M059J (cell line): ENCODE measurements around the gene BLOC1S1. TPM values are rescaled to one million over a fixed set of nuclear protein-coding genes. Genes with fewer than 3 reads are reported as not detected.

Source experiments
- DNase-seq: peaks from one replicate; pipeline ENCODE4 v3.0.0-alpha.2; 2012; ENCODE audit warnings: low read depth
- total RNA-seq: library from RNA; depleted of rRNA; stranded (reverse); fragments of >200 nt; shearing (Covaris generic); gene quantifications from 2 replicates; pipeline ENCODE4 v1.2.3, GENCODE V29; 2014

BLOC1S1 gene
- total RNA-seq, 1 experiment from 2014 or later: 115 TPM

DNA sequence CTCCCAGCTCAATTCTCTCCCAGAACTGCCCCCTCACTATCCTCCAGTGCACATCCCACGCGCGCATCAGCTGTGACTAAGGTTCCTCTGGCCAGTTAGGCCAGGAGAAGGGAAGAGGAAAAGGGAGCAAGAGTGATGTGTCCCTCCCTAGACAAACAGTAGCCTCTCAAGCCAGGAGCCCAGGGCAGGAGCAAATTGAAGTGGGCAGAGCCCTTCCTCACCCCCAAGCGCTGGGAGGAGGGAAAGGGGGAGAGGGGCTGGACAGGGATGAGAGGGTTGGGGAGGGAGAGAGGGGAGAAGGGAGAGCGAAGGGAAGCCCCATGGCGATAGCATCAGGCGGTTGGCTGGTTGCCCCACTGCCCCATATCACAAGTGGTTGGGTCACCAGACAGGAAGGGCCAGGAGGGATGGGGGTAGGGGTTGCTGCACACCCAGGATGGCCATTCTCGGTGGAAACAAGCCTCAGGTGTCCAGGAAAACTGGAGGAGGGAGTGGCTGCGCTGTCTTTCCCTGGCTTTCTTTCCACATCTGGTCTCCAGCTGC, 11.9 kb downstream of the BLOC1S1 start:
- peak; percentile 67 for DNase-seq

DNA sequence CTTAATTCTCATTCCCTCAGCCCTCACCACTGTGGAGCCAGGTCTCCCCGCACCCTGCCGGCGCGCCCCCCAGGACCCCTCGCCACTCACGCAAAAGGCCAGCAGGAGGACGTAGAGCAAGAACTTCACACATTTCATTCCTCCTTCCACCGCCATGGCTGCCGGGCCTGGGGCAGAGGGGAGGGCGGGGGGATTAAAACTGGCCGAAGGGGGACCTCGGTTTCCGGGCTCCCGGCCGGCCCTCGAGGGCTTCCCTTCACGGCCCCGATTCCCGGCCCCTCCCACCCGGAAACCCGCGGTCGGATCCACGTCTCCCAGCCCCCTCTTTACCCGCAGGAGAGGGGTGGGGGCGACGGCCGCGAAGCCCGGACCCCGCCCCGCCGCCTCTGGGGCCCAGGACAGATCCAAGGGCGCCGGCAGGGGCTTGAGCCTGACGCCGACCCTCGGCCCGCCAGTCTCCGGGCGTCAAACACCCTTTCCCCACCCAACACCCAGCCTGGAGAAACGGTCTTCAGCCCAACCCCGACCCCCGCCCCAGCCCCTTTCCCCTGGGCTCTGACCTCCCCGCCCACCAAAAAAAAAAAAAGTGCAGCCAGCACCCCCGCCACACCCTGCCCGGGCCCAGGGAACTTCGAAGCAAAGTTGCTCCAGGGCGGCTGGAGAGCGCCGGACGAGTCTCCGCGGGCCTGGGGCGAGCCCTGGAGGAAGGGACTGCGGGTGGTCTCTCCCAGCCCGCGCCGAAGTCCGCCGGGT, 12.5 kb downstream of the BLOC1S1 start:
- peak; percentile 68 for DNase-seq

DNA sequence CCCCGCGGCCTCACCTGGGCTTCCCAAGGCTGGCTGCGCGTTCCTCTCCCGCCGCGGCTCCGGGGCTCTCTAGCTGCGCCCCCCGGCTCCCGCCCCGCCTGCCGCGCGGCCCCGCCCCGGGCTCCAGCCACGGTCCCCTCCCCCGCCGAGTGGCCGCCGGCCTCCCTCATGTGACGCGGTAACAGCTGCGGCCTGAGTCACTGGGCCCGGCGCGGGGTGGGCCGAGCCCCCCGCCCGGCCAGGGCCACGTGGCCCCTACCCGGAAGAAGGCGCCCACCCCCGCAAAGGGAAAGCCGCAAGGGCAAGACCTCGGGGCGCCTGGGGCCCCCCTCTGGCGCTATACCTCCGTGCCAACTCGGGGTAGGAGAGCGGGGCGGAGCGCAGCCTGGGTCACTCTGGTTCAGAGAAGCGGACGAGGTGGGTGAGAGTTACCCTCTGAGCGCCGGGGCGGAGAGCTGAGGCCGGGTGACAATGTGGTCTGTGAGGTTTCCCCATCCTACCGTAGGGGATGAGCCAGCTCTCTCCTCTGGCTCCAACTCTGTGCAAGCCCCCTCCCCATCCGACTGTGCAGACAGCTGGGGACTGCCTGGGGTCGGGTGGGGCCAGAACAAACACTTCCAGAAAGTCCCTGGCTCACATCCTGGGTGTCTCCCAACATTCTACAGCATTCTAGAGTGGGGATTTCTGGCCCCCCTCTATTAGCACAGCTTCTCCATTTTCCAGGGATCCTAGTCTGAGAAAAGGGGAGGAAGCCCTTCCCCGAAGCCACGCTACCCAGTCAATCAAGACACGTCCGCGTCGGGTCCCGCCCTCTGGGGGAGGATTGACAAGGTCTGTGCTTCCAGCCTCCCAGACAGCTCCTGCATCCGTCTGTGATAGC, 13.3 kb downstream of the BLOC1S1 start, which contains the start of gene CD63:
Gene CD63 (minus strand): TSS at position 71 of the 880 bp plus-strand sequence. CDS start 668 bp downstream, outside the sequence.
- peak; percentile 95 for DNase-seq

- DNase-seq: peak; percentile 70
Observed at GRCh38 chr12:55729819-55730818, 14.3 kb downstream of the BLOC1S1 start.

DNA sequence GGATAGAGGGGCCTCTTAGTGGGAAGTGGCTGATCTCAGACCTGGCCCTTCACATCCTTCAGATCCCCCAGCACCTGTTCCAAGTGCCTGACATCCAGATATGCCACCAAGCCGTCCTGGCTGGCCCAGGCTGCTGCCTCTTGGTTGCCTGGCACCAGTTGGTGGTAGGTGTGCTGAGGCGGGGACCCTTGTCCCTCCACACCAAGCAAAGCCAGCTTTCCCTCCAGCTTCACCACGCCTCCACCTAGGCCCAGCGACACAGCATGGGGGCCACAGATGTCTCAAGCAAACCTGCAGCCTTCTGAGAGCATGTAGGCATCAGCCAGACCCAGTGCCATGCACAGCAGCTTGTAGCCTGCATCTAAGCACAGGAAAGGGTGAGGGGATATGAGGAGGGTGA, 16.4 kb downstream of the BLOC1S1 start:
- DNase-seq: no peak

DNA sequence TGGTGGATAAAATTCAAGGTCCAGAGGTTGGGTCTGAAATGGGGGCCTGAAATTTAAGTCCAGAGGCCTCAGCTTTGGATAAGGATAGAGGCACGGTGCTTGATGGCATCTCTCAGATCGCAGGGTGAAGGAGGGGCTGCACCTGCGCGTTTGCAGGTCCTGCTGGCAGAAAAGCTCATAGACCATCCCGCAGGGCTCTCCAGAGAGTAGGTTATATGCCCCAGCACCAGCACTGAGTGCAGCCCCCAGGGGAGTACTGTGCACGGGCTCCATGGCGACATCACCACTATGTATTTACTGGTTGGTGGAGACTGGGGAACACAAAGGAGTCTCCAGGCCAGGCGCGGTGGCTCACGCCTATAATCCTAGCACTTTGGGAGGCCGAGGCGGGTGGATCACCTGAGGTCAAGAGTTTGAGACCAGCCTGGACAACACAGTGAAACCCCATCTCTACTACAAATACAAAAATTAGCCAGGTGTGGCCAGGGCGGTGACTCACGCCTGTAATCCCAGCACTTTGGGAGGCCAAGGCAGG, 17.2 kb downstream of the BLOC1S1 start:
- DNase-seq: no peak

DNA sequence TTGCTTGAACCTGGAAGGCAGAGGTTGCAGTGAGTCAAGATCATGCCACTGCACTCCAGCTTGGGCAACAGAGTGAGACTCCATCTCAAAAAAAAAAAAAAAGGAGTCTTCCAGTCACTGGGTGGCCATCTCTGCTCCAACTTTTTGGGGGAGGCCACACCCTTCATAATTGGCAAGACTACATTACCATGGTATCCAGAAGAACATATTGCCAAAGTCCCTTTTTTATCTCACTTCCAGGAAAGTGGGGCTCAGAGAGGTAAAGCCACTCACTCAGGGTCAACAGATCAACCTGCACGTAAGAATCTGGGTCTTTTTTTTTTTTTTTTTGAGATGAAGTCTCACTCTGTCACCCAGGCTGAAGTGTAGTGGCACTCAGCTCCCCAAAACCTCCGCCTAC, 18.0 kb downstream of the BLOC1S1 start:
- DNase-seq: no peak

- DNase-seq: no peak
Observed at GRCh38 chr12:55734595-55734994, 18.7 kb downstream of the BLOC1S1 start.

- DNase-seq: no peak
Observed at GRCh38 chr12:55736076-55736475, 20.2 kb downstream of the BLOC1S1 start.

DNA sequence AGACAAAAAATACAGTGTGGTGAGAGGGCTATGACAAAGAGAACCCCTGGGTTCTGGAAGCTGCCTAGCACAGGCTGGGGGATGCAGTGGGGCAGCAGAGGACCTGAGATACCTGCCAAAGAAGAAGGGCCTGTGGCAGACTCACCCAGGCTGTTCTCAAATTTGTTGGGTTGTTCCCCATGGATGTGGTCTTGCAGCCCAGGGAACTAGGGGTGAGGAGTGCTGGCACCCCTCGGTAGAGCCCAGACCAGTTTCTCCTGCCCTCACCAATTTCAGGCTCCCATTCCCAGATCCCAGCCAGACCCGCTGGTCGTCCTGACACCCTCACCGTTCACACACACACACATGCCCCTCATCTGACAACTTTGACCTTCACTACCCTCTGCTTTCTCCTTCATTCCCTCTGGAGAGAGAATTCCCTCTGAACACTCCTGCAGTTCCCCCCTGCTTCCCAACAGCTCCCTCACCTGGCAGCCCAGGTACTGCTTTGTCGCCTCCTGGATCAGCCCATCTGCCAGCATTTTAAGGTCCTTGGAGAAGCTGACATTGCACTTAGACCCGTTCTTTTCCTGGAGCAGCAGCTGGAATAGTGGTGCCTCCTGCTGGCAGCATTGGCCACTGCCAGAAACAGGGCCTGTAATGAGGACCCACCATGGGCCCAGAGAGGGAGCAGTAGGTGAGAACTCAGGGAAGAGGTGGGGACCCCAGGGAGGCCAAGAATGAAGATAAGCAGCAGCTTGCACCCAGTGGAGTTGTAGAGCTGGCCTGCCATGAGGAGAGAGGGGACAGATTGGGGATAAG, 21.1 kb downstream of the BLOC1S1 start:
- peak; percentile 67 for DNase-seq

DNA sequence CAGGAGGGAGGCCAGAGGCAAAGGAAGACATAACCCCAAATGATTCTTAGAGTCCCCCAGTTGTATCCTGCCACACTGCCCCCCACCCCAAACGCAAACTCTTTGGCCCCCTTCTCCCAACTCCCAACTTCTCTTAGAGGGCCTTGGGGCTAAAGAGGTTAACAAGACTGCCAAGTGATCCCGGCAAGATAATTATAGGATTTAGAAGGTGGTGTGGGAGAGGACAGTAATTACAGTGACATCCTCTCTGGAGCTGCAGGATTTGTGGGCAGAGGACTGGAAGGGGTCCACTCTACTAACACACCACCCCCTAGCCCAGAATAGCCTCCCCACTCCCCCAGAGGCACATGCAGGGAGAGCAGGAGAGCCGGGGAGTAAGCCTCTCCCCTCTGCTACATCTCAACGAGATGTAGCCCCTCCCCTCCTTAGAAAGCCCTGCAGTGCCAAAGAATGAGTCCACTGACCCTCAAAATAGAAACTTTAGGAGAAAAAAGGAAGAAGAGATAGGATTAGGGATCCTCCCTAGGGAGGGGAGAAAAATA, 21.8 kb downstream of the BLOC1S1 start:
- no peak for DNase-seq

GRCh38 chr12:55738123-55739024, 22.5 kb downstream of the BLOC1S1 start:
- peak; percentile 82 for DNase-seq

DNA sequence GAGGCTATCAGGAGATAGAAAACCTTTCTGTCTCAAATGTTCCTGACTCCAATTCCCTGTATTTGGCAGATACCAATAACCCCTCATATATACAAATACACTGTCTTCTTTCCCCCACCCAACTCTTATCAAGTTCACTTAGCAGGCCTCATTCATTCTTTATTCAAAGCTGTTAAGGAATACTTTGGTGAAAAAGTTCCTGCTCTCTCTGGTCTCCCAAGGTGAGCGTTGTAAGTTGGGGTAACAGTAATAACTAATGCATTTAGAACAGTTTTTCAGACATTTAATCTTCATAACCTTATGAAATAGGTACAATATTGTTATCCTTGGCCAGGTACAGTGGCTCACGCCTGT, 23.2 kb downstream of the BLOC1S1 start:
- DNase-seq: no peak

- DNase-seq: no peak
Observed at GRCh38 chr12:55741931-55742680, 26.3 kb downstream of the BLOC1S1 start.

DNA sequence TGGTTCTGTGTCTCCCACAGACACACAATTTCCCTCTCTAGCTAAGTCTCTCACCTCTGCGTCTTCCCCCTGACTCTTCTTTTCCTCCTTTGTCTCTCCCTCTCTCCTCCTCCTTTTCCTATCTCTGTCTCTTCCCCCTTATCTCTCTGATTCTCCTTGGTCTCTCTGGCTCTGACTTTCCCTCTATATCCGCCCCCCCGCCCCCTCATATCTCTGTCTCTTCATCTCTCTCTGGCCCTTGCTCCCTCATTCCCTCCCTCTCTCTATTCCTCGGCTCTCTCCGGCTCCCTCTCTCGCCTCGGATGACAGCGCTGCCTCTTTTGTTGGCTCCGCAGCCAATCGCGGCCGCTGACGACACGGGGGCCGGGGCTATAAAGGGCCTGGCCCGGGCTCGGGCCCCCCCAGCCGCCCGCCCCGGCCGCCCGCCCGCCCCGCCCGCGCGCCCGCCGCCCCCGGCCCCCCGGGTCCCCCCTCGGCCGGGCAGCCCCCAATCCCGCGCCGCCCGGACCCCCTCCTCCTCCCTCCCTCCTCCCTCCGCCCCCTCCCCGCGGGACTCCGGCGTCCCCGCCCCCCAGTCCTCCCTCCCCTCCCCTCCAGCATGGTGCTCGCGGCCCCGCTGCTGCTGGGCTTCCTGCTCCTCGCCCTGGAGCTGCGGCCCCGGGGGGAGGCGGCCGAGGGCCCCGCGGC, 27.0 kb downstream of the BLOC1S1 start, which contains the start of gene GDF11:
Gene GDF11 (plus strand): TSS at position 404 of the 687 bp plus-strand sequence. CDS start 195 bp downstream, at position 599.
- DNase-seq: peak; percentile 78

DNA sequence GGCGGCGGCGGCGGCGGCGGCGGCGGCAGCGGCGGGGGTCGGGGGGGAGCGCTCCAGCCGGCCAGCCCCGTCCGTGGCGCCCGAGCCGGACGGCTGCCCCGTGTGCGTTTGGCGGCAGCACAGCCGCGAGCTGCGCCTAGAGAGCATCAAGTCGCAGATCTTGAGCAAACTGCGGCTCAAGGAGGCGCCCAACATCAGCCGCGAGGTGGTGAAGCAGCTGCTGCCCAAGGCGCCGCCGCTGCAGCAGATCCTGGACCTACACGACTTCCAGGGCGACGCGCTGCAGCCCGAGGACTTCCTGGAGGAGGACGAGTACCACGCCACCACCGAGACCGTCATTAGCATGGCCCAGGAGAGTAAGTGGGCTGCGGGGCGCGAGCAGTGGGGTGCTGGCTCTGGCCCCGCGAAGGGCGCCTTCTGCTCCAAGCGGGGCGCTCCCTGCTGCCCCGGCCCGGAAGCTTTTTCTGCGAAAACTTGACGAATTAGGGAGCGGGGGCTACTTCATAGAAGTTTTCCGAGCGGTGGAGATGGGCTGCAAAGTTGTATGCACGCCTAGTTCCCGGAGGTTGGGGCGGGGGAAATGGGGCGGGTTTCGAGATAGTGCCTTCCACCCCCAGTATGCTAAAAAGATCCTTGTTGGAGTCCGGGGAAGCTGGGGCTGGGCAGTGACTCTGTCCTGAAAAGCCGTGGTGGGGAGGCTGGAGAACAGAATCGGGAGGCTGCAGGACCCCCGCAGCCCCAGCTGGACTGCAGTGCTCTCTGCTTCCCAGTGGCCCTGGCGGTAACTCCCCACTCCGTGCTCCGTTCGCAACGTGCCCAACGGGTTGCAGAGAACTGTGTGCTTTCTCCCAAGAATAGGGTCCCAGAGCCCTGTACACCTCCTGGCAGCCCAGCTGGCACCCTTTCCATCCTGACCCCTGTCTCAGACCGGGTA, 27.8 kb downstream of the BLOC1S1 start:
- DNase-seq: peak; percentile 70
